ENCODE results near the gene OVOL2.

DNA sequence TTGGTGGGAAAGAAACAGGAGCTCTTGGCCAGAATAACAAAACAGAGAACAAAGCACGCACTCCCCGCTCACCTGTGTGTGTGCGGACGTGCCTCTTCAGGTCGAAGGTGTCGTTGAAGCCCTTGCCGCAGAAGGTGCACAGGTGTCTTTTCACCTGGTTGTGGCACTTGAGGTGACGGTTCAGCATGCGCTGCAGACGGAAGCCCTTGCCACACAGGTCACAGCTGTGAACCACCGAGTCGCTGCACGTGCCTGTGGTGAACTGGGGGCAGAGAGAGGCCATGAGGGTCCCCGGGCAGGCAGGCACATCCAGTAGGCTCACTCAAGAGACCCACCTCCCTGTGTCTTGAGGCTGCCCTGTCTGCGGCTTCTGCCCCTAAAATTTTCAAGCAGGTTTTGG, 16.3 kb downstream of the OVOL2 start:
- TF ChIP-seq, protein P1, sequence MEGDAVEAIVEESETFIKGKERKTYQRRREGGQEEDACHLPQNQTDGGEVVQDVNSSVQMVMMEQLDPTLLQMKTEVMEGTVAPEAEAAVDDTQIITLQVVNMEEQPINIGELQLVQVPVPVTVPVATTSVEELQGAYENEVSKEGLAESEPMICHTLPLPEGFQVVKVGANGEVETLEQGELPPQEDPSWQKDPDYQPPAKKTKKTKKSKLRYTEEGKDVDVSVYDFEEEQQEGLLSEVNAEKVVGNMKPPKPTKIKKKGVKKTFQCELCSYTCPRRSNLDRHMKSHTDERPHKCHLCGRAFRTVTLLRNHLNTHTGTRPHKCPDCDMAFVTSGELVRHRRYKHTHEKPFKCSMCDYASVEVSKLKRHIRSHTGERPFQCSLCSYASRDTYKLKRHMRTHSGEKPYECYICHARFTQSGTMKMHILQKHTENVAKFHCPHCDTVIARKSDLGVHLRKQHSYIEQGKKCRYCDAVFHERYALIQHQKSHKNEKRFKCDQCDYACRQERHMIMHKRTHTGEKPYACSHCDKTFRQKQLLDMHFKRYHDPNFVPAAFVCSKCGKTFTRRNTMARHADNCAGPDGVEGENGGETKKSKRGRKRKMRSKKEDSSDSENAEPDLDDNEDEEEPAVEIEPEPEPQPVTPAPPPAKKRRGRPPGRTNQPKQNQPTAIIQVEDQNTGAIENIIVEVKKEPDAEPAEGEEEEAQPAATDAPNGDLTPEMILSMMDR (IDR thresholded peaks at IDR 0.05), result no peak
- no peak for TF ChIP-seq POLR2A (IDR thresholded peaks at IDR 0.05)

Measured in uterus (tissue), 2 donors.